Fibroblast of skin of right quadriceps (primary cell): ENCODE data around the gene ARHGEF19.
"Not testable (repeated sequence)": the region's sequence is repeated elsewhere in the genome, so short reads cannot be mapped to it uniquely, and the experiment has no call there.

Experiments used
- DNase-seq: peaks from one replicate; pipeline ENCODE4 v3.0.0-alpha.2; 2013

Gene ARHGEF19

DNA sequence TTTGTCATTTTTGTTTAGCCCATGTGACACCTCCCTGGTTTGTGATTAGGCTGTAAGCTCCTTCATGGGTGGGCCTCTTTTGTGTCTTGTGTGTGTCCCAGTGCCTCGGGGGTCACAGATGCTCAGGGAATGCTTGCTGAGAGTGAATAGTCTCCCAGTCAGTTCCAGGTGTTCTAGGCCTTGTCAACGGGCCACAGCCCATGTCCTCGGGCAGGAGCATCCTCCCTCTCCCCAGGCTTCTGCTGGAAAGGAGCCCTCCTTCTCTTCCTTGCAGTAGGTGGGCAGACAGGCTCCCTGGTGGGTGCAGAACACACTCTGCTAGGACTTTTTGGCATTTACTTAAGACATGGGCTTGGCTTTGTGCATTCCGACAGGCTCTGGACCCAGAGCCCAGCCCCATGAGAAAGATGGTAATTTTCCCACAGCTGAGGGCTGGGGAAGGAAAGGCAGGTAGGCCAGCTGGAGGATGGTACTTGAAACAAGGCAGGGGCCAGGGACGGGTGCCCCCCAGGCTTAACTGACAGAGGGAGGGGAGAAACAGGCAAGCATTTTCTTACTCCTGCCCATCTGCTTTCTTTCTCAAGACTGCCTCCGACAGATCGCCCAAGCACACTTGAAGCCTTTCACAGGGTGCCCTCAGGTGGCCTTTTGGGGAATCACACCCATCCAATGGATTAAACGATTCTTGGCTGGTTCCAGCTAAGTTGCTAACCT lies 31.6 kb upstream of the ARHGEF19 start:
- DNase-seq, result peak; percentile 73

- DNase-seq, result no peak
These were observed 30.8 kb upstream of the ARHGEF19 start for GRCh38 chr1:16243215-16243610.

GRCh38 chr1:16242556-16243214 lies 30.2 kb upstream of the ARHGEF19 start:
- no peak for DNase-seq

- no peak for DNase-seq
These were observed 28.8 kb upstream of the ARHGEF19 start for GRCh38 chr1:16241221-16241708.

GRCh38 chr1:16239972-16240491 lies 27.6 kb upstream of the ARHGEF19 start:
- DNase-seq, result no peak

- DNase-seq, result no peak
These were observed 24.9 kb upstream of the ARHGEF19 start for GRCh38 chr1:16237343-16237830.

- peak; percentile 90 for DNase-seq
These were observed 24.3 kb upstream of the ARHGEF19 start, which contains the start of gene CPLANE2 for GRCh38 chr1:16236511-16237342. Gene CPLANE2 (minus strand): TSS chr1:16237183. CDS start chr1:16236742, 441 bp downstream.

- DNase-seq, result no peak
These were observed 23.6 kb upstream of the ARHGEF19 start for GRCh38 chr1:16235944-16236510.

GRCh38 chr1:16235347-16235746 lies 22.9 kb upstream of the ARHGEF19 start:
- DNase-seq, result no peak

DNA sequence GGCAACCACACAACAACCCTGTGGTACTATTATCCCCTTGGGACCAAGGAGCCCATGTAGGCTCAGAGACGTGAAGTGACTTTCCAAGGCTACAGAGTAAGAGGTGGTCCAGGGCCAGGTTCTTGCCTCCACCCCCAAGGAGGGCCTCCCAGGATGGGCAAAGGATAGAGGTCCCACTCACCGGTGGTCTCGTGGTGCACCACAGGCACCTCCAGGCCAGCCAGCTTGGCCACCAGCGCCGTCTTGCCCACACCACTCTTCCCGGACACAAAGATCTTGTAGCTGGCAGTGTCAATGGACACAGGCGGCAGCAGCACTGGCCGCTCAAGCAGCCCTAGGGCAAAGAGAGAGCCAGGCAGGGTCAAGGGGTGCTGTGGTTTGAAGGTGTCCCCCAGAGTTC lies 21.0 kb upstream of the ARHGEF19 start:
- DNase-seq, result no peak

DNA sequence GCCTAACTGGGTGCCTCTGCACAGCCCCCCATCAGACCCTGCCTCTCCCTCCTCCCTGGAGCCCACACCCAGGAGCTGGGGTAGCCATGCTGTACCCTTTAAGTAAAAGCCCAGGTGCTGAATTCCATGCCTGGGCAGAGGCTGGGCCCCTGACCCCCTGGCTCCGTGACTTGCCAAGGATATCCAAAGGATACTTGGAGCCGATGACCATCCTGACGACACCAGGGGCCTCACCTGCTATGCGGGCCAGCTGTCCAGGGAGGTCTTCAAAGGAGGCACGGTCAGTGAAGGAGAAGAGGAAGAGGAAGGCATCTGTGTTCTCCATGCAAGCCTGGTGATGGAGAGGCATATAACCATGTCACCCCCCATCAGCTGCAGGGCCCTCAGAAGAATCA lies 19.9 kb upstream of the ARHGEF19 start:
- DNase-seq, result no peak

- no peak for DNase-seq
These were observed 19.2 kb upstream of the ARHGEF19 start for GRCh38 chr1:16231331-16232315.

- DNase-seq, result no peak
These were observed 18.3 kb upstream of the ARHGEF19 start for GRCh38 chr1:16230744-16231143.

DNA sequence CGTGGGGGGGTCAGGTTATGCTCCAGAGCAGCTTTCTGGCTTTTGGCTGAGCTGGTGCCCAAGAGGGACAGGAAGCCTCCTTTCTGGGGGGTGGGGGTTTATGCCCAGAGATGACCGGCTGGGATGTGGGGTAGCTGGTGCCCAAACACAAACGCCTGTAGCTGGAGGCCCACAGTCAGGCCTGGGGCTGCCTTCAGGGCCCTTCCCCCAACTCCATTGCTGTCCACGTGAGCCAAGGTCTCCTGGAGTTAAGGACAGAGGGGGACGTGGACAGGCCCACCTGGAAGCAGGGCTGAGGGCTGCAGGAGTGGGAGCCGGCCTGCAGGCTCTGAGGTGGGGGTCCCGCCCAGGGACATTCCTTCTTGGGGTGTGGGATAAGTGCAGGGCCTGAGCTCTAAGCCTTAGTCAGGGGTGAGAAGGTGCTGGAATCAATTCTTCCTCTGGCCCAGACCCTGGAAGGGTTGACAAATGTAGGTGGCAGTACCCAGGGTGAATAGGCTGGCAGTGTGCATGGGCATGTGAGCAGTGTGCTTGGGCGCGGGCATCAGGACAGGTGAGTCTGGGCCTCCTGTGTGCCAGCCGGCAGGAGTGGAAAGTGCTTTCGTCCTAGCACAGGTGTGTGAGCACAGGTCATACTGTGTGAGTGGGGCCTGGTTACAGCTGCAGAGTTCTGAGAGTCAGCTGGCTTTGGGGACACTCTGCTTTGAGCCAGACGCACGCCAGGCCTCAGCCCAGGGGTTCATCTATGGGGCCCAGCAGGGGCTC lies 17.7 kb upstream of the ARHGEF19 start:
- DNase-seq, result no peak

DNA sequence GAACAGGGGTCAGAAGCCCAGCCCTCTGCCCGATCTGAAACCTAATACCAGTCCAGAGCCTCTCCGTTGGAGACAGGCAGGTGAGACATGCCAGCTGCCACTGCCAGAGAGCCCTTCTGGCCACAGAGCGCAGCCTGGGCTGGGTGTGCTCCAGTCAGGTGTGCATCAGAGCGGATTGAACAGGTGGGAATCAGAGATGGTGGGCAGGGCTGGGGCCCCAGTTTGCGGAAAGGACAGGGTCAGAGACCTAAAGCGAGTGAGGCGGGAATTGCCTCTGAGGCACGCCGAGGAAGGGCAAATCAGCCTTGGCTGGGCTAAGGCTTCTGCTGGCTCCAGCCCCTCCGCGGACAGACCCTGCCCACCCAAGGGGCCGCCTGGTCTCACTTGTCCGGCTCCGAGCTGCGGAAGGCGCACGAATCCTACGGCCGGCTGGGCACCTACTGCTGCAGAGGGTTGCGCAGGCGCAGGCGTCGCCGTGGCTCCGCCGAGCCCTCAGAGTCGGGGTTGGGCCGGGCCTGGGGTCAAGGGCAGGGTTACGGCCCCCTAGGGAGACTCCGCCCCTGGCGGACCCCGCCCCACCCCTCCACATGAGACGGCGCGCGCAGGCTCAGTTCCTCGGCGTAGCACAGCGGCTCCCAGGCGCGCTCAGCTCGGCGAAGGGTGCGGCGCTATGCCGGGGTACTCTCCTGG lies 14.2 kb upstream of the ARHGEF19 start:
- DNase-seq, result no peak

DNA sequence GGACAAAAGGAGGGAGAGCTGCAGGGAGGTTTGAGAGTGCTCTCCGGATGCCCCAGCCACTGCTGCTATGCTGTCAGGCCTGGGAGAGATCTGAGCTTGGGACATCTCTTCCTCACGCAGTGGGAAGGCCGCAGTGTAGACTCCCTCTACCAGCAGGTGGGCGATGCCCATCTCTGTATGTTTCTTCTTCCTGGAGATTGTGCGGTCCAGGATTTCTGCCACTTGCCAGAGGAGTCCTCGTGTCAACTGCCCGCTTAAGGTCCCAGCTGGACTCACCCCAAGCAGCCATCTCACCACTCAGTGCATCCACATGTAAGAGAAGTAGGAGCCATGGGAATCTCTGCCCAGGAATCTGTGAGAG lies 13.7 kb upstream of the ARHGEF19 start:
- DNase-seq, result no peak

GRCh38 chr1:16224472-16224871 lies 12.0 kb upstream of the ARHGEF19 start:
- DNase-seq, result no peak

- not testable (repeated sequence) for DNase-seq
These were observed 10.3 kb upstream of the ARHGEF19 start for GRCh38 chr1:16222716-16223115.

DNA sequence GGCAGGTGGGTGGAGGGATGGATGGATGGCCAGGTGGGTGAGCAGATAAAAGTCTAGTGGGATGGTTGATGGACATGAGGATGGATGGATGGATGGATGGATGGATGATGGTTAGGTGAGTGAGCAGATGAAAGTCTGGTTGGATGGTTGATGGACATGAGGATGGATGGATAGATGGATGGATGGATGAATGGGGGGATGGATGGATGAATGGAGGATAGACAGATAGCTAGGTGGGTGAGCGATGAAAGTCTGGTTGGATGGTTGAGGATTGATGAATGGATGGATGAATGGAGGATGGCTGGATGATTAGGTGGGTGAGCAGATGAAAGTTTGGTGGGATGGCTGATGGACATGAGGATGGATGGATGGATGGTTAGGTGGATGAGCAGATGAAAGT lies 9.0 kb upstream of the ARHGEF19 start:
- DNase-seq, result no peak

GRCh38 chr1:16219968-16220500 lies 7.6 kb upstream of the ARHGEF19 start:
- no peak for DNase-seq
